AG04449 (cell line): Measurements from ENCODE around the gene NTRK3.

Experiments
- CTCF ChIA-PET: fragments of 350-600 bp; formaldehyde crosslinking; extraction: SDS; loops from one replicate; lab custom pipeline; 2021; ENCODE audit warnings: antibody characterized with exemption; lab: Yijun Ruan, JAX
- POLR2A ChIA-PET: fragments of 400-600, 350-600 bp; formaldehyde crosslinking; extraction: SDS; loops from one replicate; lab custom pipeline; 2020; ENCODE audit warnings: antibody characterized with exemption, inconsistent platforms; lab: Yijun Ruan, JAX
- DNase-seq: peaks from one replicate; pipeline ENCODE4 v3.0.0-alpha.2; 2010; ENCODE audit warnings: low read depth, low spot score
- H3K4me3 ChIP-seq: 2 replicates; pipeline ENCODE4 v1.5.1; 2011; ENCODE audit warnings: low read depth, mild to moderate bottlenecking, control low read depth, low read length
- TF ChIP-seq, protein P1 (sequence below): IDR thresholded peaks from one replicate; pipeline ENCODE4 v1.5.1; 2011; ENCODE audit warnings: mild to moderate bottlenecking, moderate library complexity, low read length, control low read depth, inconsistent platforms; ENCODE audit not compliant: insufficient read depth; ENCODE audit errors: missing control alignments

Gene NTRK3

DNA sequence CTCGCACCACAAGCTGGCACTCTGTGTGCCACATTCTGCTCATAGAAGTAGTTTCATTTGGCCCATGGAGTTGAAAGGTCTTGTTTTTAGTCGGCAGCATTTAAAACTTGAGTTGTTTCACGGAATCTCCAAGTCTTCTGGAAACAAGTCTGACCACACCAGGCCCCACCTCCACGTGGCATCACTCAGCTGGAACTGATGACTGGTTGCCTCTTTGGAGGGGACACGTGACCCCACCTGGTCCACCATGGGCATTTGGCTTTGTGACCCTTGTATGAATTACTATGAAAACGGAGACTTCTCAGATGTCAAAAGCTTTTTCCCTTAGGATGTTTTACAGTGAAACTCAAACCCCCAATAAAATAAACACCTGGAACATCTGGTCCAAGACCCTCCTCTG is 74.9 kb downstream of the NTRK3 start:
- TF ChIP-seq, protein P1, sequence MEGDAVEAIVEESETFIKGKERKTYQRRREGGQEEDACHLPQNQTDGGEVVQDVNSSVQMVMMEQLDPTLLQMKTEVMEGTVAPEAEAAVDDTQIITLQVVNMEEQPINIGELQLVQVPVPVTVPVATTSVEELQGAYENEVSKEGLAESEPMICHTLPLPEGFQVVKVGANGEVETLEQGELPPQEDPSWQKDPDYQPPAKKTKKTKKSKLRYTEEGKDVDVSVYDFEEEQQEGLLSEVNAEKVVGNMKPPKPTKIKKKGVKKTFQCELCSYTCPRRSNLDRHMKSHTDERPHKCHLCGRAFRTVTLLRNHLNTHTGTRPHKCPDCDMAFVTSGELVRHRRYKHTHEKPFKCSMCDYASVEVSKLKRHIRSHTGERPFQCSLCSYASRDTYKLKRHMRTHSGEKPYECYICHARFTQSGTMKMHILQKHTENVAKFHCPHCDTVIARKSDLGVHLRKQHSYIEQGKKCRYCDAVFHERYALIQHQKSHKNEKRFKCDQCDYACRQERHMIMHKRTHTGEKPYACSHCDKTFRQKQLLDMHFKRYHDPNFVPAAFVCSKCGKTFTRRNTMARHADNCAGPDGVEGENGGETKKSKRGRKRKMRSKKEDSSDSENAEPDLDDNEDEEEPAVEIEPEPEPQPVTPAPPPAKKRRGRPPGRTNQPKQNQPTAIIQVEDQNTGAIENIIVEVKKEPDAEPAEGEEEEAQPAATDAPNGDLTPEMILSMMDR, result no peak
- CTCF ChIA-PET, result no interaction called here
- H3K4me3 ChIP-seq, result no peak overlapping the region
- POLR2A ChIA-PET, result no interaction called here
- DNase-seq, result no peak

DNA sequence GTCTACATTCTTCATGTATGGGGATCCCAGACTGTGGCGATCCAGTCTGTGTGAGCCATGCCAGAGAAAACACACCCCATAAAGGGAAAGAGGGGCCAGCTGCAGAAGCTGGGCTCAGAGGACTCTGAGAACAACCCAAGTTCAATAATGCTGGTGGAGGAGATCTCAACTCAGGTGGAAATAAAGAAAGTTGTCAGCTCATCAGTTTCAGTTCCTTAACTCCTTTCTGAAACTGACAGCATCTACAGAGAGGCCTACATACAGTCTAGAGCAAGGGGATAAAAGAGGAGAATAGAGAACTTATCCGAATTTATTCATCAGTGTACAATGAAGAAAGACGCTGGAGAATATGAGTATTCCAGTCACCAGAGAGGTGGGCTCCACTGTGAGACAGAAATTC is 77.0 kb downstream of the NTRK3 start:
- ChIA-PET CTCF (no interaction called here), POLR2A (no interaction called here)
- TF ChIP-seq, protein P1, result no peak

DNA sequence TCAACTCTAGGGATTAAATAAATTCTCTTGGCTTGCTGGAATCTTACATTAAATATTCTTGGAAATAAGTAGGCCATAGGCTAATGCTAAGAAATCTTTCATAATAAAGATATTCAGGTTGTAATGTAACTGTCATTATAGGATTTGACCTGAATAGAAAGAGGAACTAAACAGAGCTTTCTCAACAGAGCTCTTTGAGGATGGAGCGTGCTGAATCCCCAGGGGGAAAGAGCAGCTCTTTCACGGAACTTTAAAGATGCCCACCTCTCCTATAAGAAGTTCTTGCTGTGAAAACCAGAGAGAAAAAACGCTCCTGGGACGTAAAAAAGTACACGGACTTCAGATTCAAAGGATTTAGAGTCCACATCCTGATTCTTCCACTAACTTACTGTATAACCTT is 77.9 kb downstream of the NTRK3 start:
- DNase-seq, result no peak
- TF ChIP-seq, protein P1, result no peak
- ChIA-PET CTCF (no interaction called here), POLR2A (no interaction called here)
- H3K4me3 ChIP-seq, result no peak overlapping the region

More for the DNA sequence above, 77.0 kb downstream of the NTRK3 start:
- no peak overlapping the region for H3K4me3 ChIP-seq
- no peak for DNase-seq

DNA sequence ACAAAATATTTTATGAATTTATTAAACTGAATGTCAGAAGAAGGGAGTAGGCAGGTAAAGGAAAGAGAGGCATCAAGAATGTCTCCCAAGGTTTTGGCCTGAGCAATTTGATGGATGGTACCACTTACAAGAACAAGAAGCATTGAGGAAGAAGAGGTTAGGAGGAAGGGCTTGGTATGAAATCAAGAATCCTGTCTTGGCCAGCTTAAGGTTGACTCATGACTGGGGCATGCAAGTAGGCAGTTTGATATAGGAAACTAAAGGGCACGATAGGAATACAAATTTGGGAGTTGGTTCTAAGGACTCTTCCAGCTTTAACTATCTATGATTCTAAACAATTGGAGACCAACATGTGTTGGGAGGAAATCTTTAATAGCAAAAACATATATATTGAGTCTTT is 79.1 kb downstream of the NTRK3 start:
- POLR2A ChIA-PET, result no interaction called here
- DNase-seq, result no peak
- CTCF ChIA-PET, result no interaction called here
- no peak overlapping the region for H3K4me3 ChIP-seq
- TF ChIP-seq, protein P1, result no peak

DNA sequence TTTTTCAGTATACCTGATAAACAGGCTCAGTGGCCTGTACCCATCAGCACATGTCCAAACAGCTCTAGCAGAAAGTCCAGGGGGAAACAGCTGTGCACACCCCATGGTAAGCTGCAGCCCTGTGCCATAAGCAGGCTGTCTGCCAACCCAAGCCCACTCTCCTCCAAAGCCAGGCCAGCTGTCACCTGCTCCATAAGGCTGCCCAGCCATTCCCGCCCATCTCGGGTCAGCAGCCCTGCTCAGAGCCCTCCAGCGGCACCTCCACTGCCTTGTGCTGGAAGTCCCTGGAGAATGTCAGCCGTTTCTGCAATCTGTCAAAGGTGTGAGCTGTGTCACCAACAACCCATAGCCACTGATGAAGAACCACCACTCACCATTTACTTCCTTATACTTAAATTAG is 82.0 kb downstream of the NTRK3 start:
- POLR2A ChIA-PET, result no interaction called here
- CTCF ChIA-PET, result no interaction called here
- DNase-seq, result no peak
- TF ChIP-seq, protein P1, result no peak
- H3K4me3 ChIP-seq, result no peak overlapping the region

DNA sequence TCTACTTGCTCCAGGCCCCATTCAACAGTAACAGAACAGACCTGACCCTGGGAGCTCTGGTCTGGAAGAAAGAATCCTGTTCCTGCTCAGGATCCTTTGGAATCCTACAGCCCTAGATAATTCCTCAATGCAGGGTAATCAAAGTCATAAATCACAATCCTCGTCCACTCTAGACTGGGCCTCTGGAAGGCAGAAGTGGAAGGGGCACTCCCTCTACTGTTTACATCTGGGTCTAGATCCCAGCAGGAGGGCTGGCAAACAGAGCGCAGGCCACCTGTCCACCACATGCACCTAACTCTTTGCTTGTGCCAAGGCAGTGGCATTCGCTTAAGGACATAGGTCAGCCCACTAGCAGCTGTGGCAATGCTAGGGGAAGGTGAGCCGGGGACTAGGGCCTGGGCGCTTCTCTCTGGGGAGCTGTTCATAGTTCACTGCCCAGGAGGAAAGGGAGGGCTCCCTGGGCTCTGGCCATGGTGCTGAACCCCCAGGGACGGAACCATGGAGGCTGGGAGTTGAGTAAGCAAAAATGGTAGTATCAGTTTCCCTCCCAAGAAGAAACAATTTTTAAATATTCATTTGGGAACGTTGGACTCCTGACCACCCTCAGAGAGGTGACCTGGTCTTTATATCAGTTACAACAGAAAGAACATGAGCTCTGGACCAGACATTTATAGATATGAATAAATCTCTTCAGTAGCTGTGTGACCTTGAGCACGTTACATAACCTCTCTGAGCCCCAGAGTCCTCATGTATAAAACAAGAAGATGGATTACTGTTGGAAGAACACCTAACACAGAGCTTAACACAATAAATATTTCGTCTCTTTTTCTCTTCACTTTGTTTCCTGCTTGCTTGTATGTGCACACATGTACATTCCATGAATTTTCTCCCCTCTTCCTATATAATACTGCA is 90.2 kb downstream of the NTRK3 start:
- no peak overlapping the region for H3K4me3 ChIP-seq
- ChIA-PET CTCF (no interaction called here), POLR2A (no interaction called here)
- TF ChIP-seq, protein P1, result no peak
- DNase-seq, result no peak
